Myocyte (in vitro differentiated cells): Measurements from ENCODE around the gene TTC27. TPM values are rescaled to one million over a fixed set of nuclear protein-coding genes. Genes with fewer than 3 reads are reported as not detected.
"Not testable (repeated sequence)": the region's sequence is repeated elsewhere in the genome, so short reads cannot be mapped to it uniquely, and the experiment has no call there.

ENCODE experiments used
- DNase-seq: peaks from one replicate; pipeline ENCODE4 v3.0.0-alpha.2; 2012; ENCODE audit warnings: low read depth
- total RNA-seq: library from RNA; depleted of rRNA; stranded (reverse); fragments of >200 nt; gene quantifications from 2 replicates; pipeline ENCODE4 v1.2.3, GENCODE V29; 2014

The TTC27 gene
- total RNA-seq, 1 donor from 2014 or later = 18.4 TPM

DNA sequence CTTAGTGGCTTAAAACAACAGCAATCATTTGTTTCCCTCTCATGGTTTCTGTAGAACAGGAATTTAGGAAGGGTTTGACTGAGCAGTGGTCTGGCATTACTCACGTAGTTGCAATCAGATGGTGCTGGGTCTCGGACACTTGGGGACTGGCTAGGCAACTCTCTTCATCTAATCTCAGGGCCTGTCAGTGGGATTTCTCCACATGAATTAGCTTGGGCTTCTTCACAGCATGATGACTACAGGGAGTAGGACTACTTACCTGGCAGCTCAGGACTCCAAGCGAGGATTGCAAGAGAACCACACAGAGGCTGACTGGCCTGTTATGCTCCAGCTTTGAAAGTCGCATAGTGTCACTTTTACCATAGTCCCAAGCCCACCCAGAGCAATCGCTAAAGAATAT is 125.1 kb downstream of the TTC27 start:
- no peak for DNase-seq

DNA sequence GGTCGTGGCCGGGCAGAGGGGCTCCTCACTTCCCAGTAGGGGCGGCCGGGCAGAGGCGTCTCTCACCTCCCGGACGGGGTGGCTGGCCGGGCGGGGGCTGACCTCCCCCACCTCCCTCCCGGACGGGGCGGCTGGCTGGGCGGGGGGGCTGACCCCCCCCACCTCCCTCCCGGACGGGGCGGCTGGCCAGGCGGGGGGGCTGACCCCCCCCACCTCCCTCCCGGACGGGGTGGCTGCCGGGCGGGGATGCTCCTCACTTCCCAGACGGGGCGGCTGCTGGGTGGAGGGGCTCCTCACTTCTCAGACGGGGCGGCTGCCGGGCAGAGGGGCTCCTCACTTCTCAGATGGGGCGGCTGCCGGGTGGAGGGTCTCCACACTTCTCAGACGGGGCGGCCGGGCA is 126.8 kb downstream of the TTC27 start:
- DNase-seq = not testable (repeated sequence)

DNA sequence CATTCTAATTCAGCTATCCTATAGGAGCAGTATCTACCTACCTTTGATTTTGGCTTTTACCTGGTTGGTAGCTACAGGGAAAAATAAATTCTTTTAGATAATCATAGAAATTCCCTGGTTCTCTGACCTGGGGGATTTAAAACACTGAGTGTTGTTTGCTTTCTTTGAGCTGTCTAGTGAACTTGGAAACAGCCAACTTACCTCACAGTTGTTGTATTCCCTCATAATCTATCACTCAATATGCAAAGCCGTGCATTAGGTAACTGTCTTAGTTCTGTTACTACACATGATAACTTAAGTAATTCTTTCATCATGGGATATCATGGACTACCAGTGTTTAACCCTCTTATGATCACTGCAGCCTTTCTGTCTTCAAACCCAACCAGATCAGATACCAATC is 127.8 kb downstream of the TTC27 start:
- DNase-seq = no peak

DNA sequence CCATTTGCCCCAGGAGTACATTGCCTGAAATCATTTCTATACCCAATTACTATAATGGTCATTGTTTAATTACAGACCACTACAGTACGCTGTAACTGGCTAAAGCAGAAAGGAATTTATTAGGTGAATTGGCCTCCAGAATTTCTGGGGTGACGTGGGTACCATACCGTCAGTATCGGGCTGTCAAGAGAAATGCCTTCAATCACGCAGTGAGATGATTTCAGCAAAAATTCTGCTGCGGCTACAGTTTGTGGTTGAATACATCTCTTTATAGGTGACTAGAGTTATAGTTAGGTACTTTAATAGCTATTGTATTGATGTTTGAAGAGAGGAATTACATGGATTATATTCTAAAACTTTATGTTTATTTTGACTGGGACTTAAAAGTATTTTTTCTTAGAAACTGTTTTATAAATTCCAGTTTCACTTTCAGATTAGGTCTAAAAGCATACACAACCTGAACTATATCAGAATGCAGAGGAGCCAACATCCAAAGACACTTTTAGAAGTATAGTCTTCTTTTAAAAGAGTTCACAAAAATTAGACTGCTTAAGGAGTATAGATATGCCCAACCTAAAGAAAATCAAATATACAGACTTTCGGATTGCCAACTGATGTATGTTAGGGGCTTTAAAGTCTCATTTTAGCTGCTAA is 128.4 kb downstream of the TTC27 start:
- DNase-seq = no peak

DNA sequence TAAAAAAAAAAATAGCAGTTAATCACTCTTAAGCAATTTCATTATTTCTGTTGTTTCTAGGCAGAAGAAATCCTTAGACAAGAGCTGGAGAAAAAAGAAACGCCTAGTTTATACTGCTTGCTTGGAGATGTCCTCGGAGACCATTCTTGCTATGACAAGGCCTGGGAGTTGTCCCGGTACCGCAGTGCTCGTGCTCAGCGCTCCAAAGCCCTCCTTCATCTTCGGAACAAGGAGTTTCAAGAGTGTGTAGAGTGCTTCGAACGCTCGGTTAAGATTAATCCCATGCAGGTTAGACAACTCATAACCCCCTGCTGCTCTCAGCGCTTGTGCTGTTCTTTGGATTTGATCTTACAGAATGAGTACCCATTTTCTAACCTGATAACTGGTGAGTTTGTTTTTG is 130.4 kb downstream of the TTC27 start:
- no peak for DNase-seq

DNA sequence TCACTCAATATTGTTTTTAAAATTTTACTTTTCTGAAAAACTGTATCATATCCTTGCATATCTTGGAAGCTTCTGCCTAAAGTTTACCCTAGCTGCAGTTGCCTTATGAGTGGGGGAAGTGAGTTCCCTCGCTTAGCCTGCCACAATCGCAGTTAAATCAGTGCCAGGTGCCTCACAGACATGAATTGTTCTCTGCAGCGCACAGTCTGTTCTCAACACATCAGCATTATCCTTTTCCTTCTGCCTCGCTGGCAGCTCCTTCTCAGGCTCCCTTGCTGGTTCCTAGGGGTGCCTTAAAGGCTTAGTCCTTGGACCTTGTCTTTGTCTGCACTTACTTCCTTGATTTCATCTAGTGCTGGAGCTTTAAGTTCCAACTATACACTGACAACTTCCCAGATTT is 132.8 kb downstream of the TTC27 start:
- DNase-seq = no peak

DNA sequence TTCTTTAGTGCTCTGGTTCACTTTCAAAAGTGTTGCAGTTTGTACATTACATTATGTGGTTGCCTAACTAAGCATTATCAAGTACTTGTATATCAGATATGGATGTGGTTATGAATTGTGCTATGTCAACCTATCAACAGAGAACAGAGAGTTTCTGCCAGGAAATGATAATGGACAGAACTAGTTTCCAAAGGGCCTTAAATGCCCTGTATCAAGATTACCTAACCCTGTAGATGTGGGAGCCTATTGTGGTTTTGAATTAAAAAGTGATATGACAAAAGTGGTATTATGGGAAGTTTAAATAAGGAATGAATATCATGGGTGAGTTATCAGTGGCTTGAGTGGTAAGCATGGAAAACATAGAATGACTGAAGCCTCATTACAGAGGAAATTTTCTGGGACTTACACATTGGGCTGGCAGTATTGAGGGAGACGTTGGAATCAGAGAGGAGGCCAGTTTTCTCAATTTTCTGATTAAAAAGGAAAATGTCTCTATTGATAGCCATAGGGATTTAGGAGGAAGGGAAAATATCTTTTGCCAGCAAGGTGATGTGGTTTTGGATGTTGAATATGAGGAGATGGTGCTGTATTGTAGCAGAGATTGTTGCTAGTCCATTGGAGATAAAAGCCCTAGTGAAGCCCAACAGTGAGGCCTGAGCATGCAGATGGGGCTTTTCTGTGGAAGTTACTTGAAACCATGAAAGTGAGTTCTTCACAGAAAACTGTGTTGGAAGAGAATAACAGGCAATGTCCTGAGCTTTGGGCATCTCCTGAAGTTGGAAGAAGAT is 140.7 kb downstream of the TTC27 start:
- no peak for DNase-seq

DNA sequence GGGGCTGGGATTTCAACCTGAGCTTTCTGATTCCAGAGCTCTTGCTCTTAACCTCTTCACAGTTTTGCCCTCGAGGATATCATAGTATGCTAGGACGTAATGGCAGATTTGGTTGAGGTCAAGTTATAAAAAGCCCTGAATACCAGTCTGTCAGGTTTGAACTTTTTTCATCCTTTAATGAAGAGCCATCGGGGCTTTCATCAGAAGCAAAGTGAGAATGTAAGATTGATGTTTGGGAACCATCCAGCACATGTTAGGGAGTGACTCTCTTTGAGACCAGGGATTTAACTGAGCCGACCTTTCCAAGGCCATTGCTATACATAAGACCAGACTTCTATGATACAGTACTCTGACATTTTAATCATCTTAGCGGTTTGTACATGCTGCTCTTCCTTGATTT is 142.5 kb downstream of the TTC27 start:
- DNase-seq = no peak

DNA sequence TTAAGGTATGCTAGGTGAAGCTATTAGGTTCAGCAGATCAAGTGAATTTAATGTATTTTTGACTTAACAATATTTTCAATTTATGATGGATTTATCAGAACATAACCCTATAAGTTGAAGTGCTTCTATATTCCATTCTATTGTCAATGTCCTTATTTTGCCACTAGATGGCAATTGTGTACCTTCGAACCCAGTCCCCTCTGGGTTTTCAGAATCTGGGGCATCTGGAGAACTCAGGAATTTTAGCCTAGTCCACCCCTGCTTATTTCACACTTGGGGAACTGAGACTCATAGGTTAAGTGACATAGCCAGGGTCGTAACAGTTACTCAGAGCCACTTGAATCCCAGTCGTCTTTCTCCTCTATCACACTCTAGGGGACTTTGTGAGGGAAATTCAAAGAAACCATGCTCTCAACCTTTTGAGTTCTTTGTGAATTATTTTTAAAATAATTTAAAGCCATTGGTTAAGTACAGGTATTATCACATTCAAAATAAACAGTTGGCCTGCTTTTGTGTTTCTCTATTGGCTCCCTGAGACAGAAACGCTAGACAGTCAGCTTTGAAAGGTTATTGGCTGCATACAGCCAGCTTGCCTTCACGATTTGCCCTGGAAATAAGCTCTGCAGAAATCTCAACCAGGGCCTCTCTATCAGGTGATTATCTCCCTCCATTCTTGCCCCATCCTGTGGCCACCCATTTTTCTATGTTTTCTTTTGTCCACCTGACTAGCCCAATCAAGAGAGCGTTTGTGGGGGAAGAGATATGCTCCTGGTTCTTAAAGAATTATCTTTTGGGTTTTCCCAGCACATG is 145.0 kb downstream of the TTC27 start:
- DNase-seq = peak; percentile 58

DNA sequence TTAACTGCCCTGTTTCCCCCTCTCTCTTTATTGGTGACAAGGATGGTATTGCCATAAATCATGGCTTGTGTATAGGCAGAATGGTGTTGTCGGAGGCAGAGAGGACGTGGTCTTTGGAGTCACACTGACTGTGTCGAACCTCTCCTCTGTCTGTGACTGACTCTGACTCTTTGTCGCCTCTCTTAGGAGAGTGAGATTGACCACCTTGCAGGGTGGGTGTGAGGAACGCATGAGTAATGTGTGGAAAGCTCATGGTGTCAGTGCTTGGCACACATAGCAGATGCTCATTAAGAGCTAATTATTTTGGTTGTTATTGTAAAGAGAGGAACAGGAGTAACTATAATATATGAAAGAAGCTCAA is 145.6 kb downstream of the TTC27 start:
- DNase-seq = no peak

DNA sequence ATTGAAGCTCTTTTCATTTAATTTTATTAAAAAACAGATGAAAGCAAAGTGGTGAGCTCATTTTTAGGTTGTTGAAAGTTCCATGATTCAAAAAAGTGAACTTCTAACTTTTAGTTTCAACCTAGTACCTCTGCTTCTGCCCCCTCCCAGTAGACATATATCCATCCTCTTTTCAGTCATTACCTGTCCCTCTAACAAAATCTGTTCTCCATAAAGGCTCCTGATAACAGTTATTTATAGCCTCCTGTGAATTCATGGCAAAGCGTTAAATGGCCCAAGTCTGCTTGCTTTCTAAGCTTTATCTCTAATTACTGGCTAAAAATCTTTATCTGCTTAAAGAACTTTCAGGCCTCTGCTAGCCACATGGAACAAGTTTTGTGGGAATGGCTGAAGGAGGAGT is 148.1 kb downstream of the TTC27 start:
- DNase-seq = no peak

DNA sequence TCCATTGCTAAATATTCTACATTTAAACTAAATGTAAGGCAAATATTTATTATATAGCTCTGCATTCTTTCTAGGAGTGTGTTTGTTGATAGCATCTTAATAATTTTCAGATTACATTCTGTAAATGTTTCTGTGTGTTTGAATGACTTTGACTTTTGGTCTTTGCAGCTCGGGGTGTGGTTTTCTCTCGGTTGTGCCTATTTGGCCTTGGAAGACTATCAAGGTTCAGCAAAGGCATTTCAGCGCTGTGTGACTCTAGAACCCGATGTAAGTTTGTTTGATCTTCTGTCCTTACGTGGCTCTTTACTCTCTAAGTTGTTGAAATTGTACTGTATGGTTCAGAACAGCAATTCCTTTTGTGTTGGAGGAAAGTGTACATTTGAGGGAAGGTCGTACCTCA is 149.9 kb downstream of the TTC27 start:
- no peak for DNase-seq

DNA sequence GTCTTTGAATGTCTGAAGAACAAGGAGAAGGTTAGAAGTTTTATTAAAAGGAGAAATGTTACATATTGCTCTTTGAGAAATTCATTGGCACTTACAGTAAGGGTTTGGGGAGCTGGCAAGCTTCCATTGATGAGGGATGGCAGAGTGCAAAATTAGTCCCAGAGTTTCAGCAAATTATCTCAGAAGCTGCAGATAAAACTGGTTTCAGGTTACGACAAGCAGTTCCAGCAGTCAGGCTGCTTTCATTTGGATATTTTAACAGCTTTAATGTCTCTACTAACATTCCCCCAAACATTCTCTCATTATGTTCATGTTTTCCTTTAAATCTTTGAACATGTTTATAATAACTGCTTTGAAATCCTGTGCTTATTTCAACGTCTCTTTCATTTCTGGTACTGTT is 153.1 kb downstream of the TTC27 start:
- DNase-seq = no peak

DNA sequence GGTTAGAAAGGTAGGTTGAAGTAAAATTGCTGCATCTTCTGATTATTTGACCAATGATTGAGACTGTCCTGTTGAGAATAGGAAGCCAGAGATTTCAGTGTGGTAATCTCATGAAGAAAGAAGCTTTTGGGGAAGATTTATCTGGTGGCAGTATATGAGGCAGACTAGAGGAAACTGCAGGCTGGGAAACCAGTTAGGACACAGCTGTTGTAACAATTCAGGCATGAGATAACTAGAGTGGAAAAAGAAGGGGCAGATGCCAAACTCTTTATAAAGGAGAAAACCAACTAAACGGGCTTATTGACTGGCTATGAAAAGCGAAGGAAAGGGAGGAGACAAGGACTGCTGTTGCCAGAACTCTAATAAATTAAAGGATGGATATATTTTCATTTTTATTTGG is 155.6 kb downstream of the TTC27 start:
- peak; percentile 41 for DNase-seq

DNA sequence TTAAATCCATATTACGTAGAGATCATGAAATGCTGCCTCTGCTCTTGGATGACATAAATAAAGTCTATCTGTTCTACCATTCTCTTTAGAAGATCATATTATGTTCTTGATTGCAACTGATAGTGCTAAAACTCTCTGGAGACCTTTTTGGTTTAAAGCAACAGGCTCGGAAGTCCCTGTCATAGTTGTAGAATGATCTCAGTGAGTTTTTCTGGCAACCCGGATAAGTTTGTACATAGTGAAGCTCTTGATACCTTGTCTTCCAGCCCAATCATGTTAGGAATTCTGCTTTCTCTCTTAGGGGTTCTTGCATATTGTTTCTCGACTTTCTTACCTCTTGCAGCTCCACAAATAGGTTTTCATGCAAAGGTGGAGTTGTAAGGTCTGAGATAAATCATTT is 156.1 kb downstream of the TTC27 start:
- DNase-seq = peak; percentile 40

DNA sequence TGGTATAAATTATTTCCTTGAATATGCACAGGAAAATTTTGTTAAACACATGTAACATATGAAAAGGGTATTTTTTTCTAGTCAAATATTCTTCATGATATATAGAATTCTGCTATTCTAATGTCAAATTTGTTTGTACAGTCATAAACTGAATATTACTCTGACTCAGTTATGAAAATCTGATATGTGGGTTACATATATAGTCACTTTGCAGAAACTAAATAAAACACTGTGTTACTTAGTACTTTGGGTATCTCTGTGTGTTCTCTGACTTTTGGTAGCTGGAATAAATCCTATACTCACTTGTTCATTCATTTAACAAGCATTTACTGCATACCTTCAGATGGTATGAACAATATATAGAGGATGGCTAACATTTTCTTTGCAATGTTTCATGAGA is 159.4 kb downstream of the TTC27 start:
- DNase-seq = no peak

DNA sequence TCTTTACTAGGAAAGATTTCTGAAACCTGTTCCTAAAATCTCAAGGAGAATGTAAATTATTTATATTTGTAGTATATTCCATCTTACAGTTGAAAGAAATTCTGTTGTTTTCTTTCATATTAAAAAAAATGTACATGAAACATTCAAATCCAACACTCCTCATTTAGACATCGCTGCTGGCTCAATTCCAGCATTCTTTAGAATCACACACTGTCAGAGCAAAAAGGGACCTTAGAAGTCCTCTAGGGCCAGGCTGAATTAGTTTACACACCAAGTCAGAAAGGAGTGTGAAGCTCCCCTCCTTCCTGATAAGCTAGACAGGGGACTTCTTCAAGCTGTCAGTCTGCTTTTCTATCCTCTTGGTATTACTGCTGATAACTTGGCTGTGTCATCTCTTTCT is 160.3 kb downstream of the TTC27 start:
- DNase-seq = no peak

DNA sequence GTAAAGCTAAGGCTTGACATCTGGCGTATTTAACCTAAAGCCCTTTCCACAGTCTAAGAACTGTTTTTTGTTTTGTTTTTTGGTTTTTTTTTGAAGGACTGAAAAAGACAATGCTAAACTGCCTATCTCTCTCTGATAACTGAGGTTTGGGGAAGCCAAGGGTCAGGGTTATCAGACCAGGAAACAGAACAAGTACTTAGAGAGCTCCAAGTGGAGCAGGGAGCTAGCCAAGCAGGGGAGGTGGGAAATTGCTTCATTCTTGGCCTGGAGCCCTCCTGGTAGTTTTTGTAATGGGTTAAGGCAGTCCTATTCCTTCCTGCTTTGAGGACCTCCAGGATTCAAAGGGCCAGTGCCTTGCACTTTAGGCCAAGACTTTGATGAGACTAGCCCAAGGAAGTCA is 164.6 kb downstream of the TTC27 start:
- DNase-seq = no peak

DNA sequence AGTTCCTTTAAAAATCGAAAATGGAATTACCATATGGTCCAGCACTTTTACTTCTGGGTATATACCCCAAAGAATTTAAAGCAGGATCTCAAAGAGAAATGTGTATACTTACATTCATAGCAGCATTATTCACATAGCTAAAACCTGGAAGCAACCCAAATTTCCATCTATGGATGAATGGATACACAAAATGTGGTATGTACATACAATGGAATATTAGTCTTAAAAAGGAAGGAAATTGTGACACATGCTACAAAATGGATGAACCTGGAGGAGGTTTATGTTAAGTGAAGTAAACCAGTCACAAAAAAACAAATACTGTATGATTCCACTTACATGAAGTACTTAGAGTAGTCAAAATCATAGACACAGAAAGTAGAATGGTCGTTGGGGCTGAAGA is 171.0 kb downstream of the TTC27 start:
- DNase-seq = no peak

DNA sequence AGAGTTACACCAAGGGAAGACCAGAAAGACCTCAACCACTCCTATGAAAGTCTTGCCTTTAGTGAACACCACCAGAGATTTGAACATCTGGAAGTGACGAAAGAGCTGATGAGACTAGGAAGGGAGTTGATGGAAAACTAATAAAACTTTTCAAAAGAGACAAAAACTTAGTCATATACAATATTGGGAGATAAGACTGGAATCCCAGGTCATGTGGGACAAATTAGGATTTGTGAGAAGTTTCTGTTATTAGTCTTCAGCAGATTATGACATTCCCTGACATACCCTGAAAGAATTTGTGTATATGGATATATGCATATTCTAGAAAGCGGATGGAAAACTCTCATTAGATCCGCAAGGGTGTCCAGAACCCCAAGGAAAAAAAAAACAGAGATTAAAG is 173.9 kb downstream of the TTC27 start:
- DNase-seq = no peak

DNA sequence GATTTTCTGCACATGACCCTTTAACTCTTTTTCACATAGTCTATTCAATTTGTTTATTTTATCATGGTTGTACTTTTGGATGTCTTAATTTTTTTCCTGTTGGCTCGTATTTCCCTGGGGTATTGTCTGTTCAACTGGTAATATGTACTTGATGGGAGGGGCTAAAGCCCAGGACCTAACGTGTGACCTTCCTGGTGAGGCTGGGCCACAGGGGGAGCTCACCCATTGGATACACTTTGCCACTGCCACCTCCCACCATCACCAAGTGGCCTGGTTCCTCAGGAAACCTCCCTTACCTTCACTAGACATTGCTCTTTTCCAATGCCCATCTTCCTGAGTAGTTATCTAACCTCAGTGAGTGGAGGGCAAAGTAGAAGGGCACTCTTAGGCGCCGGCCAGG is 175.0 kb downstream of the TTC27 start:
- no peak for DNase-seq

DNA sequence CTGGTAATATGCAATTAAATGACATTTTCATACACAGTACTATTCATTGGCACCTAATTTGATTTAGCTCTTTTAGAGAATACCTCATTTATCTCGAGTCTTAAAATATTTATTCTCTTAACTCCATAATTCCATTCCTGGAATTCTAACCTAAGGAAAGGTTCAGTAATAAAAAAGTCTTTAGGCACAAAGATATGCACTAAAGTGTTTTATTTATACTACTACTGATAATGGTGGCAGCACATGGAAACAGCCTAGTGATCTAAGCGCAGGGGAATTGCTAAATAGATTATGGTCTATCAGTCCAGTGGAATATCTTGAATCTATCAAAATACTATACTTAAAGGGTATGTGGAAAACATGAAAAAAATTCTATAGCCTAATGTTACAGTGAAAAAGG is 176.4 kb downstream of the TTC27 start:
- no peak for DNase-seq
